Measurements from ENCODE around the gene ATP5MK. TPM values are rescaled to one million over a fixed set of nuclear protein-coding genes. Genes with fewer than 3 reads are reported as not detected.

Gene ATP5MK
- total and polyA plus RNA-seq, 8 donors, result 145 to 259 (median 157) TPM

DNA sequence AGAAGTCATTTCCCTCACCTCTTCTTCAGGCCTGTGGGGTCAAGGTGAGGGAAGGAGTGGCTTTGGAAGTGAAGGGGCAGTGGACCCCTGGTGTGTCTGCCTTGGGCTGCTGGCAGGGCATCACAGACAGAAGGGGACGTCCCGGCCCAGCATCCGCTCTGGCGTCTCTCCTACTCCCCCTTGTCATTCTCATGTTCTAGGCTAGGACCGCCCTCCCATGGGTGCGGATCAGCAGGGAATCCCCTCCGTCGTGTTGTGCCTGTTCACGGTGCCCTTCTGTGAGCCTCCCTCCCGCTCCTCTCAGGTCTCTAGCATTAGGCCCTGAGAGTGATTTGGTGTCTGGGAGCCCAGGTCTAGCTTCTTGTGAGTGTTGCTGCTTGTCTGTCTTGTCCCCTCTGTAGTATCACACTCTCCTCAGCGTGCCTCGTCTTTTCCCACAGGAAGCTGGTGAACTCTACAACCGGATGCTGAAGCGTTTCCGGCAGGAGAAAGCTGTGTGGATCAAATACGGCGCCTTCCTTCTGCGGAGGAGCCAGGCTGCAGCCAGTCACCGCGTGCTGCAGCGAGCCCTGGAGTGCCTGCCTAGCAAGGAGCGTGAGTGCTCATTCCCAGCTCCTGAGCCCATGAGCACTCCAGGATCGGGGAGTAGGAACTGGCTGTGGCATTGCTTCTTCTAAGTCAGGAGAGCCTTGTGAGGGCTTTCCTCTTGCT is 47.4 kb upstream of the ATP5MK start:
- TF ChIP-seq, protein P1, sequence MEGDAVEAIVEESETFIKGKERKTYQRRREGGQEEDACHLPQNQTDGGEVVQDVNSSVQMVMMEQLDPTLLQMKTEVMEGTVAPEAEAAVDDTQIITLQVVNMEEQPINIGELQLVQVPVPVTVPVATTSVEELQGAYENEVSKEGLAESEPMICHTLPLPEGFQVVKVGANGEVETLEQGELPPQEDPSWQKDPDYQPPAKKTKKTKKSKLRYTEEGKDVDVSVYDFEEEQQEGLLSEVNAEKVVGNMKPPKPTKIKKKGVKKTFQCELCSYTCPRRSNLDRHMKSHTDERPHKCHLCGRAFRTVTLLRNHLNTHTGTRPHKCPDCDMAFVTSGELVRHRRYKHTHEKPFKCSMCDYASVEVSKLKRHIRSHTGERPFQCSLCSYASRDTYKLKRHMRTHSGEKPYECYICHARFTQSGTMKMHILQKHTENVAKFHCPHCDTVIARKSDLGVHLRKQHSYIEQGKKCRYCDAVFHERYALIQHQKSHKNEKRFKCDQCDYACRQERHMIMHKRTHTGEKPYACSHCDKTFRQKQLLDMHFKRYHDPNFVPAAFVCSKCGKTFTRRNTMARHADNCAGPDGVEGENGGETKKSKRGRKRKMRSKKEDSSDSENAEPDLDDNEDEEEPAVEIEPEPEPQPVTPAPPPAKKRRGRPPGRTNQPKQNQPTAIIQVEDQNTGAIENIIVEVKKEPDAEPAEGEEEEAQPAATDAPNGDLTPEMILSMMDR (IDR thresholded peaks at IDR 0.05), result no peak
- Histone ChIP-seq H3K4me3 (no peak overlapping the region), H3K4me1 (peaks cover 10 to 52% of the 10 kb centered on the region in 2 donors), H3K9me3 (no peaks in the 10 kb centered on the region), H3K27ac (no peak overlapping the region), H3K27me3 (no peaks in the 10 kb centered on the region), H3K36me3 (peaks cover 0 to 99% of the 10 kb centered on the region in 2 donors)
- DNase-seq, result peak in 1 of 4 donors; percentile 60
- intact Hi-C loops (cut with DNase I), result no loop called here
- ATAC-seq, result no peak

DNA sequence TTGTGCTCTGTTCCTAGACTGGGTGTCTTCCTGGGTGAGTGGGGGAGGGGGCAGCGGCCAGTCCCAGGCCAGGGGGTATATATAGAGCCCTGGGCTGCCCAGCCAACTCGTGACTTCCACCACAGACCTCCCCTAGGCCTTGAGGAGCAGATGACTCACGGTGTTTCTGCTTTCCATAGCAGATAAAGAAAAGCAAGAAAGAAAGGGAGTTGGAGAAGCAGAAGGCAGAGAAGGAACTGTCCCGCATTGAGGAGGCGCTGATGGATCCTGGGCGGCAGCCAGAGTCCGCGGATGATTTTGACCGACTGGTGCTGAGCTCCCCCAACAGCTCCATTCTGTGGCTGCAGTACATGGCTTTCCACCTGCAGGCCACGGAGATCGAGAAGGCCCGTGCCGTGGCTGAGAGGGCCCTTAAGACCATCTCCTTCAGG is 45.8 kb upstream of the ATP5MK start:
- Histone ChIP-seq H3K4me1 (peaks cover 7 to 36% of the 10 kb centered on the region in 2 donors), H3K9me3 (no peaks in the 10 kb centered on the region), H3K36me3 (peaks cover 0 to 100% of the 10 kb centered on the region in 2 donors), H3K27me3 (no peaks in the 10 kb centered on the region), H3K27ac (peak overlapping the region in 1 of 2 donors; percentile 45), H3K4me3 (no peak overlapping the region)
- ATAC-seq, result peak; percentile 52
- TF ChIP-seq, protein P1 (IDR thresholded peaks at IDR 0.05), result no peak
- intact Hi-C loops (cut with DNase I), result no loop called here
- peak in 2 of 4 donors; percentile 61 to 65 for DNase-seq

DNA sequence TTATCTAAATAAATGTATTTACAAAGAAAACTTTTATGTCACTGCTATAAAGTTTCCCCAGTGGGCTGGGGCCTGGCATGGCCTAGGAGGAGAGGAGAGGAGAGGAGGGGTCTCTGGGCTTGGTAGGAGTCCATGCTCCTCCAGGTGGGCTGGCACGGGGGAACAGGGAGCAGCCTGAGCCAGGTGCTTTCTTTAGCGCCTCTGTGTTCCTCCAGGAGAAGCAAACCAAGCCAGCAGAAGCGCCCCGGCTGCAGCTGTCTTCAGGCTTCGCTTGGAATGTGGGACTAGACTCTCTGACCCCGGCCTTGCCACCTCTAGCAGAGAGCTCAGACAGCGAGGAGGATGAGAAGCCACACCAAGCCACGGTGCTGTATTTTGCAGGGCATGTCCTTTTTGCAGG is 45.3 kb upstream of the ATP5MK start:
- no peak overlapping the region for H3K4me3 ChIP-seq
- H3K36me3 ChIP-seq, result peaks cover 0 to 100% of the 10 kb centered on the region in 2 donors
- peak overlapping the region in 1 of 2 donors; percentile 45 for H3K27ac ChIP-seq
- ATAC-seq, result no peak
- H3K9me3 ChIP-seq, result no peaks in the 10 kb centered on the region
- H3K27me3 ChIP-seq, result no peaks in the 10 kb centered on the region
- H3K4me1 ChIP-seq, result peaks cover 2 to 31% of the 10 kb centered on the region in 2 donors
- DNase-seq, result peak in 1 of 4 donors; percentile 63
- intact Hi-C loops (cut with DNase I), result no loop called here
- TF ChIP-seq, protein P1 (IDR thresholded peaks at IDR 0.05), result no peak

DNA sequence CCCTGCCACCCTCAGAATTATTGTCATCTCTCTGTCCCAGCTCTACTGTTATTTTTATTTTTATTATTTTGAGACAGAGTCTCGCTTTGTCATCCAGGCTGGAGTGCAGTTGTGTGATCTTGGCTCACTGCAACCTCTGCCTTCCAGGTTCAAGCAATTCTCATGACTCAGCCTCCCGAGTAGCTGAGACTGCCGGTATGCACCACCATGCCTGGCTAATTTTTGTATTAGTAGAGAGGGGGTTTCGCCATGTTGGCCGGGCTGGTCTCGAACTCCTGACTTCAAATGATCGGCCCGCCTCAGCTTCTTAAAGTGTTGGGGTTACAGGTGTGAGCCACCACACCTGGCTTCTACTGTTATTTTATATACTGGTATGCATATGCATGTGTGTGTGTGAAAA is 44.9 kb upstream of the ATP5MK start:
- Histone ChIP-seq H3K27me3 (no peaks in the 10 kb centered on the region), H3K9me3 (no peaks in the 10 kb centered on the region), H3K4me3 (no peak overlapping the region), H3K36me3 (peaks cover 0 to 100% of the 10 kb centered on the region in 2 donors), H3K27ac (no peak overlapping the region), H3K4me1 (peaks cover 0 to 27% of the 10 kb centered on the region in 2 donors)
- no peak for ATAC-seq
- intact Hi-C loops (cut with DNase I), result no loop called here
- peak in 1 of 4 donors; percentile 20 for DNase-seq
- TF ChIP-seq, protein P1 (IDR thresholded peaks at IDR 0.05), result no peak

DNA sequence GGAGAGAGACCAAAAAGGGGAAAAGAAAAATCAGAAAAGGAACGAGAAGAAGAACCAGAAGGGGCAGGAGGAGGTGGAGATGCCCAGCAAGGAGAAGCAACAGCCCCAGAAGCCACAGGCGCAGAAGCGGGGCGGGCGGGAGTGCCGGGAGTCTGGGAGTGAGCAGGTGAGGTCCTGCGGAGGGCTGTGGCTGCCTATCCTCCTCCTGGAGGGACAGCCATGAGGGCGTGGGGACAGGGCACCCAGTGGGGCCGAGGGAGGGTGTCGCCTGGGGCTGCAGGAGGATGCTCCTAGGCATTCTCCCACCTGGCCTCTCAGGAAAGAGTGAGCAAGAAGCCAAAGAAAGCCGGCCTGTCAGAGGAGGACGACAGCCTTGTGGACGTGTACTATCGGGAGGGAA is 44.1 kb upstream of the ATP5MK start:
- DNase-seq, result peak in 1 of 4 donors; percentile 64
- H3K27ac ChIP-seq, result no peak overlapping the region

More for the DNA sequence above, 44.1 kb upstream of the ATP5MK start:
- TF ChIP-seq, protein P1 (IDR thresholded peaks at IDR 0.05), result no peak
- intact Hi-C loops (cut with DNase I), result no loop called here
- Histone ChIP-seq H3K4me3 (no peak overlapping the region), H3K4me1 (peaks cover 0 to 20% of the 10 kb centered on the region in 2 donors), H3K36me3 (peaks cover 0 to 100% of the 10 kb centered on the region in 2 donors), H3K9me3 (no peaks in the 10 kb centered on the region), H3K27me3 (no peaks in the 10 kb centered on the region)
- ATAC-seq, result no peak
